GM12878 (cell line): ENCODE data around the gene PRR5.

Experiments
- BCL11A ChIP-seq: IDR thresholded peaks from 2 replicates; pipeline ENCODE4 v1.6.1; 2011; ENCODE audit warnings: low read depth, low read length
- EZH2 ChIP-seq: IDR thresholded peaks from 2 replicates; pipeline ENCODE4 v1.6.1; 2012; ENCODE audit warnings: low read depth, mild to moderate bottlenecking, control low read depth, inconsistent platforms, low read length, borderline replicate concordance; ENCODE audit not compliant: control insufficient read depth
- KDM1A ChIP-seq: fragments of 200-600 bp; sonication (generic); IDR thresholded peaks from 2 replicates; pipeline ENCODE4 v1.6.1; 2016; ENCODE audit warnings: borderline replicate concordance
- POLR2A ChIP-seq: IDR thresholded peaks from 2 replicates; pipeline ENCODE4 v1.6.1; 2011; ENCODE audit warnings: low read depth, mild to moderate bottlenecking, low read length
- RBBP5 ChIP-seq: fragments of 200-600 bp; sonication (generic); conservative IDR thresholded peaks from 2 replicates; pipeline ENCODE4 v1.6.1; 2016
- SMC3 ChIP-seq: IDR thresholded peaks from 2 replicates; pipeline ENCODE4 v1.6.1; 2011; ENCODE audit warnings: low read length, improper control_type of control experiment, borderline replicate concordance
- SREBF2 ChIP-seq: IDR thresholded peaks from 2 replicates; pipeline ENCODE4 v1.6.1; 2012; ENCODE audit warnings: mild to moderate bottlenecking, low read length
- TAF1 ChIP-seq: IDR thresholded peaks from 2 replicates; pipeline ENCODE4 v1.6.1; 2011; ENCODE audit warnings: mild to moderate bottlenecking, low read depth, low read length, borderline replicate concordance
- ZBTB11 ChIP-seq: fragments of 450-650 bp; formaldehyde crosslinking; IDR thresholded peaks from 2 replicates; pipeline ENCODE4 v1.5.0; 2022; ENCODE audit warnings: mild to moderate bottlenecking, missing genetic modification characterization
- TF ChIP-seq, protein P1 (sequence below), 3 experiments: IDR thresholded peaks in 2 of 3; conservative IDR thresholded peaks in 1 of 3; 2 replicates each; pipeline ENCODE4 v1.5.1; 2011; ENCODE audit warnings: low read depth in 3 of 3, low read length in 3 of 3, mild to moderate bottlenecking in 3 of 3, control low read depth in 2 of 3, moderate library complexity in 2 of 3, inconsistent platforms in 1 of 3, mixed read lengths in 1 of 3; ENCODE audit not compliant: control insufficient read depth in 2 of 3, insufficient read depth in 1 of 3; ENCODE audit errors: extremely low read depth in 1 of 3

- TF ChIP-seq EZH2 (no peak), POLR2A (no peak), ZBTB11 (CRISPR knock-in tag) (no peak), BCL11A (no peak), SMC3 (no peak), TAF1 (no peak), RBBP5 (no peak), SREBF2 (no peak), KDM1A (no peak)
- TF ChIP-seq, protein P1, sequence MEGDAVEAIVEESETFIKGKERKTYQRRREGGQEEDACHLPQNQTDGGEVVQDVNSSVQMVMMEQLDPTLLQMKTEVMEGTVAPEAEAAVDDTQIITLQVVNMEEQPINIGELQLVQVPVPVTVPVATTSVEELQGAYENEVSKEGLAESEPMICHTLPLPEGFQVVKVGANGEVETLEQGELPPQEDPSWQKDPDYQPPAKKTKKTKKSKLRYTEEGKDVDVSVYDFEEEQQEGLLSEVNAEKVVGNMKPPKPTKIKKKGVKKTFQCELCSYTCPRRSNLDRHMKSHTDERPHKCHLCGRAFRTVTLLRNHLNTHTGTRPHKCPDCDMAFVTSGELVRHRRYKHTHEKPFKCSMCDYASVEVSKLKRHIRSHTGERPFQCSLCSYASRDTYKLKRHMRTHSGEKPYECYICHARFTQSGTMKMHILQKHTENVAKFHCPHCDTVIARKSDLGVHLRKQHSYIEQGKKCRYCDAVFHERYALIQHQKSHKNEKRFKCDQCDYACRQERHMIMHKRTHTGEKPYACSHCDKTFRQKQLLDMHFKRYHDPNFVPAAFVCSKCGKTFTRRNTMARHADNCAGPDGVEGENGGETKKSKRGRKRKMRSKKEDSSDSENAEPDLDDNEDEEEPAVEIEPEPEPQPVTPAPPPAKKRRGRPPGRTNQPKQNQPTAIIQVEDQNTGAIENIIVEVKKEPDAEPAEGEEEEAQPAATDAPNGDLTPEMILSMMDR (IDR thresholded peaks at IDR 0.05 in 2 of 3, conservative IDR thresholded peaks at IDR 0.05 in 1 of 3; ENCODE audit: control insufficient read depth in 2 of 3, extremely low read depth in 1 of 3, insufficient read depth in 1 of 3, low read depth in 3 of 3, low read length in 3 of 3): no peak
Observed at GRCh38 chr22:44718418-44718817, 16.4 kb downstream of the PRR5 start.
